Erythroblast (primary cell): Measurements from ENCODE around the gene MAFB.

Experiments used
- GATA1 ChIP-seq: IDR thresholded peaks from 2 replicates; pipeline ENCODE4 v1.6.1; 2011; ENCODE audit warnings: low read depth, mild to moderate bottlenecking, control low read depth, low read length, moderate library complexity
- POLR2A ChIP-seq: IDR thresholded peaks from 2 replicates; pipeline ENCODE4 v1.6.1; 2011; ENCODE audit warnings: mild to moderate bottlenecking, low read length

DNA sequence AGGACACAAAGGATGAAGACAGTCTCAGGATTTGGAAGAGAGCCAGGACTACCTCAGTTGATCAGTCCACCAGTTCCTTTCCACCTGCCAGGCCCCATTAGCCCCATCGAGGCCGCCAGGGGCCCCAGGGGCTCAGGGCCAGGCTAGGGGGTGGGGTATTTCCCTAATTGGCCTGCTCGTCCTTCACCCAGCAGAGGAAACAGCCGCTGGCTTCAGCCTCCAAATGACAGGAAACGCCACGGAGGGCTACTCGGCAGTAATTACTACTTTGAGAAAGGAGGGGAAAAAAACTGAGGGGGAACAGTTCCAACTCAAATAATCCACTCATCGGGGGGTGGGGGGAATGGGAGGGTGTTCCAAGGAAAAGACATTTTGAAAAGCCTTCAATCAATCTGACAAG is 42.7 kb downstream of the MAFB start:
- TF ChIP-seq POLR2A (no peak), GATA1 (no peak)
